GM21786 (cell line): ENCODE results near the gene IER2.
"Not testable (repeated sequence)": the region's sequence is repeated elsewhere in the genome, so short reads cannot be mapped to it uniquely, and the experiment has no call there.

ENCODE experiments used
- ATAC-seq: cut with Tn5 transposase; IDR thresholded peaks from one replicate; pipeline ENCODE4 v1.9.1; 2021; ENCODE audit not compliant: unreplicated experiment

Gene IER2

DNA sequence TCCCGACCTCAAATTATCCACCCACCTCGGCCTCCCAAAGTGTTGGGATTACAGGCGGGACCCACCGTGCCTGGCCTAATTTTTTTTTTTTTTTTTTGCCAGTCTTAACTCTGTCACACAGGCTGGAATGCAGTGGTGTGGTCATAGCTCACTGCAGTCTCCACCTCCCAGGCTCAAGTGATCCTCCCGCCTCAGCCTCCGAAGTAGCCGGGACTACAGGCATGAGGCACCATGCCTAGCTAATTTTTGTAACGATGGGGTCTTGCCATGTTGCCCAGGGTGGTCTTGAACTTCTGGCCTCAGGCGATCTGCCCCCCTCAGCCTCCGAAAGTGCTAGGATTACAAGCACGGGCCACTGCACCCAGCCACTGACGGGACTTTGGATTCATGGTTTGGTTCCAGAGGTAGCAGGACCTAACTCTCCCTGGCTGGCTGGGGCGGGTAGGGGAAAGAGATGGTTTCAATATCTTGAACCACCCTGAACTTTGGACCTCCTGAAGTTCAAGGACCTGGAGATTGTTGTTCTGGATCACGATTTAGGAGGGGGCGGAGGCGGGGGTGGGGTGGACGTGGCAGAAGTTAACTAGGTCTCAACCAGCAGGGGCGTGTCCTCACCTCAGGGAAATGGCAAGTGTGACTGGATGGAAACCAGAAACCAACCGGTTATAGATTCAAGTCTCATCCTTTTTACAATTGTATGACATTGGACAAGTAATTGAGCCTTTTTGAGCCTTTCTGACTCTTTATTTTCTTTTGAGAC, 40.8 kb downstream of the IER2 start:
- ATAC-seq = no peak

DNA sequence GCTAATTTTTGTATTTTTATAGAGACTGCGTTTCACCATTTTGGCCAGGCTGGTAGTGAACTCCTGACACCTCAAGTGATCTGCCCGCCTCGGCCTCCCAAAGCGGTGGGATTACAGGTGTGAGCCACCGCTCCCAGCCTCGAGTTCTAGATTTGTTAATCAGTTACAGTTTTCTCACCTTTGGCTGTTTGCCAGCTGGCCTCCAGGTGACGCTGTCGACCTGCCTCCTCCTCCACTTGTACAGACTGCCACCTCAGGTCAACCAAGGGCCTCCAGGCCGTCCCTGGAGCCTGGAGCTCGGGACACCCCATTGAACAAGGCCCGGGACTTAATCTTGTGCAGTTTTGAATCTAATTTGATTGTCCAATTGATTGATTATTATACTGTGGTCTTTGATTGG, 45.5 kb downstream of the IER2 start:
- ATAC-seq = no peak

DNA sequence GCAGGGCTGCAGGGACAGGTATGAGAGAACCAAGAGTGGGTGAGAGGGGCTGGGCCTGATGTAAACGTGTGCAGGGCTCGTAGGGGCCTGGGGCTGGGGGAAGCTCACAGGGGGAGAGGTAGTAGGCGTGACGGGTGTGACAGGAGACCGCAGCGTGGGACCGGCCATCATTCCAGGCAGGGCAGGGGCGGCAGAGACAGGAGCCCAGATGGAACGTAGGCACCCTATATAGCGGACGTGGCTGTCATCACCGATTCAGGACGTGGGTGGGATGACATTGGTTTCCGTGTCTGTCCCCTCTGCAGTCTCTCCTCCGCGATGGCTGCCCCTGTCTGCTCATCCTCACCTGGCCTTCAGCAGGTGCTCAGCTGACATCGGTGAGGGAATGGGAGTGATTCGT, 48.4 kb downstream of the IER2 start:
- ATAC-seq = no peak

DNA sequence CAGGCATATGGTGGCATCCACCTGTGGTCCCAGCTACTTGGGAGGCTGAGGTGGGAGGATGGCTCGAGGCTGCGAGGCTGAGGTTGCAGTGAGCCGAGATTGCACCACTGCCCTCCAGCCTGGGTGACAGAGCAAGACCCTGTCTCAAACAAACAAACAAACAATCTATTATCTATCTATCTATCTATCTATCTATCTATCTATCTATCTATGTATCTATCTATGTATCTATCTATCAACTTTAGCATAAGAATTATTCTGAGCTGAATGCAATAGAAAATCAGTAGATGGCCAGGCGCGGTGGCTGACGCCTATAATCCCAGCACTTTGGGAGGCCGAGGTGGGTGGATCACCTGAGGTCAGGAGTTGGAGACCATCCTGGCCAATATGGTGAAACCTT, 51.9 kb downstream of the IER2 start:
- not testable (repeated sequence) for ATAC-seq
